Stomach (tissue), 4 donors: ENCODE measurements around the gene ZNF827.

ENCODE experiments used
- EP300 ChIP-seq: sonication (generic); formaldehyde crosslinking; IDR thresholded peaks from one replicate; pipeline ENCODE4 v1.6.1; 2017; ENCODE audit warnings: antibody characterized with exemption
- POLR2A ChIP-seq, 4 donors: fragments of 450-650 bp; IDR thresholded peaks; one replicate each; pipeline ENCODE4 v1.6.1; 2016; ENCODE audit warnings: antibody characterized with exemption in 4 of 4, control low read depth in 2 of 4, mild to moderate bottlenecking in 1 of 4, moderate library complexity in 1 of 4
- POLR2AphosphoS5 ChIP-seq, 3 donors: sonication (generic); formaldehyde crosslinking; IDR thresholded peaks; one replicate each; pipeline ENCODE4 v1.6.1; 2016; ENCODE audit warnings: antibody characterized with exemption in 3 of 3
- TF ChIP-seq, protein P1 (sequence below), 7 experiments: fragments of 450-650 bp in 4 of 7; fragments of 200-600 bp in 3 of 7; sonication (generic) in 3 of 7; IDR thresholded peaks; one replicate each; pipeline ENCODE4 v1.5.1; 2016 to 2019; ENCODE audit warnings: antibody characterized with exemption in 7 of 7, control low read depth in 2 of 7, mild to moderate bottlenecking in 1 of 7

- TF ChIP-seq, protein P1, sequence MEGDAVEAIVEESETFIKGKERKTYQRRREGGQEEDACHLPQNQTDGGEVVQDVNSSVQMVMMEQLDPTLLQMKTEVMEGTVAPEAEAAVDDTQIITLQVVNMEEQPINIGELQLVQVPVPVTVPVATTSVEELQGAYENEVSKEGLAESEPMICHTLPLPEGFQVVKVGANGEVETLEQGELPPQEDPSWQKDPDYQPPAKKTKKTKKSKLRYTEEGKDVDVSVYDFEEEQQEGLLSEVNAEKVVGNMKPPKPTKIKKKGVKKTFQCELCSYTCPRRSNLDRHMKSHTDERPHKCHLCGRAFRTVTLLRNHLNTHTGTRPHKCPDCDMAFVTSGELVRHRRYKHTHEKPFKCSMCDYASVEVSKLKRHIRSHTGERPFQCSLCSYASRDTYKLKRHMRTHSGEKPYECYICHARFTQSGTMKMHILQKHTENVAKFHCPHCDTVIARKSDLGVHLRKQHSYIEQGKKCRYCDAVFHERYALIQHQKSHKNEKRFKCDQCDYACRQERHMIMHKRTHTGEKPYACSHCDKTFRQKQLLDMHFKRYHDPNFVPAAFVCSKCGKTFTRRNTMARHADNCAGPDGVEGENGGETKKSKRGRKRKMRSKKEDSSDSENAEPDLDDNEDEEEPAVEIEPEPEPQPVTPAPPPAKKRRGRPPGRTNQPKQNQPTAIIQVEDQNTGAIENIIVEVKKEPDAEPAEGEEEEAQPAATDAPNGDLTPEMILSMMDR (IDR thresholded peaks at IDR 0.05) = no peak
- TF ChIP-seq POLR2A (IDR thresholded peaks at IDR 0.05) (no peak), EP300 (no peak), POLR2AphosphoS5 (IDR thresholded peaks at IDR 0.05) (no peak)
Measured at GRCh38 chr4:145847764-145848163, 90.9 kb downstream of the ZNF827 start.
